ENCODE measurements around the gene BIK. TPM values are rescaled to one million over a fixed set of nuclear protein-coding genes. Genes with fewer than 3 reads are reported as not detected.

Gene BIK
- total RNA-seq, 1 experiment from 2014 or later: 8.6 TPM

Other genes starting within 250 kb of the BIK start
- gene PACSIN2, start 95.6 kb upstream of the BIK start, total RNA-seq (2014; rRNA removed; shearing (Covaris generic)): 31.4 and 35.9 TPM in 2 replicates
- gene TTLL1, start 21.4 kb upstream of the BIK start, total RNA-seq (2014; rRNA removed; shearing (Covaris generic)): 4.7 and 6.6 TPM in 2 replicates
- 18.0 and 18.8 TPM in 2 replicates for gene MCAT, start 32.6 kb downstream of the BIK start, total RNA-seq (2014; rRNA removed; shearing (Covaris generic))
- 258 and 263 TPM in 2 replicates for gene TSPO, start 40.8 kb downstream of the BIK start, total RNA-seq (2014; rRNA removed; shearing (Covaris generic))
- gene TTLL12, start 76.4 kb downstream of the BIK start, total RNA-seq (2014; rRNA removed; shearing (Covaris generic)): 35.3 and 37.1 TPM in 2 replicates
- not detected in 2 replicates for gene SCUBE1, start 232.6 kb downstream of the BIK start, total RNA-seq (2014; rRNA removed; shearing (Covaris generic))